GM18519 (cell line): Measurements from ENCODE around the gene PKP3.
"Not testable (repeated sequence)": the region's sequence is repeated elsewhere in the genome, so short reads cannot be mapped to it uniquely, and the experiment has no call there.

Experiments
- ATAC-seq: cut with Tn5 transposase; IDR thresholded peaks from one replicate; pipeline ENCODE4 v1.9.1; 2021; ENCODE audit warnings: mild to moderate bottlenecking, moderate library complexity; ENCODE audit not compliant: unreplicated experiment, low FRiP score

Gene PKP3

GRCh38 chr11:394034-394857, at the start of gene PKP3:
Gene PKP3 (plus strand): TSS chr11:394209. CDS start chr11:394293, 84 bp downstream.
- ATAC-seq, result no peak

- no peak for ATAC-seq
Measured at GRCh38 chr11:344836-345578, 49.0 kb upstream of the PKP3 start.

- no peak for ATAC-seq
Measured at GRCh38 chr11:346529-346928, 47.5 kb upstream of the PKP3 start.

- not testable (repeated sequence) for ATAC-seq
Measured at GRCh38 chr11:349270-349954, 44.6 kb upstream of the PKP3 start.

GRCh38 chr11:350033-350722, 43.8 kb upstream of the PKP3 start:
- not testable (repeated sequence) for ATAC-seq

GRCh38 chr11:350723-351255, 43.2 kb upstream of the PKP3 start:
- no peak for ATAC-seq

- no peak for ATAC-seq
Measured at GRCh38 chr11:351411-351810, 42.6 kb upstream of the PKP3 start.

GRCh38 chr11:352456-353031, 41.5 kb upstream of the PKP3 start:
- no peak for ATAC-seq

GRCh38 chr11:353179-353873, 40.7 kb upstream of the PKP3 start:
- no peak for ATAC-seq

GRCh38 chr11:355581-356458, 38.2 kb upstream of the PKP3 start:
- no peak for ATAC-seq

GRCh38 chr11:356610-357009, 37.4 kb upstream of the PKP3 start:
- ATAC-seq, result no peak

GRCh38 chr11:357582-357981, 36.4 kb upstream of the PKP3 start:
- no peak for ATAC-seq

- ATAC-seq, result no peak
Measured at GRCh38 chr11:358129-358800, 35.7 kb upstream of the PKP3 start.

GRCh38 chr11:359181-359714, 34.8 kb upstream of the PKP3 start:
- no peak for ATAC-seq

GRCh38 chr11:360326-361280, 33.4 kb upstream of the PKP3 start:
- ATAC-seq, result no peak

GRCh38 chr11:362642-363442, 31.2 kb upstream of the PKP3 start:
- no peak for ATAC-seq
